ENCODE measurements around the gene SRGAP3.

Gene SRGAP3

DNA sequence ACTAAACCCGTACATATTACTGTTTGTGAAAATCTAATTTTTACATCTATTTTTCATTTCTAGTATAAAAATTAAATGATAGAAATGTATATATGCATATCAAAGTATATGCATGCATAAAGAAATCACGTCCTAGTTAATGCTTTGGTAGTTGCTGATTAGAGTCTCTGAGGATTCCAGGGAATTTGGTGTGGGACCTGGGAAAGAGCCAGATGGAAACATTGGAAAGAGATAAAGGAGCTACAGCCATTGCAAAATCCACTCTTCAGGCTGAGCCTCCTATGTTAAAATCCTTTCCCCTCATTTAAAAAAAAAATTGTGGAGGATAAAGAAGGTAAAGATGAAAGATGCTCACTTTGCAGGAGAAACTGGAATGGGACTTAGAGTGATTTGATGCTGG lies 134.1 kb downstream of the SRGAP3 start:
- no peak for DNase-seq (ENCODE audit: low read depth in 2 of 2)

DNA sequence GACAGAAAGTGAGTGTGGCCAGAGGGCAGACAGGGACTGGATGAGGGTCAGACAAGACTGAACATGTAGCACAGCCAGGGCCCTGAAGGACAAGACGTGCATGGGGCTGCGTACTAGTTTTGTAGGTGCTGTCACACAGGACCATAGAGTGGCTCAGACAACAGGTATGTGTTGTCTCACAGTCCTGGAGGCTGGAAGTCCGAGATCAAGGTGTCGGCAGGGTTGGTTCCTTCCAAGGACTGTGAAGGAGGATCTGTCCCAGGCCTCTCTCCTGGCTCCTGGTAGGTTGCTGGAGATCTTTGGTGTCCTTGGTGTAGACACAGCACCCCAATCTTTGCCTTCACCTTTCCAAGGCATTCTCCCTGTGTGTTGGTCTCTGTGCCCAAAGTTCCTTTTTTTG lies 136.4 kb downstream of the SRGAP3 start:
- no peak for DNase-seq (ENCODE audit: low read depth in 2 of 2)

DNA sequence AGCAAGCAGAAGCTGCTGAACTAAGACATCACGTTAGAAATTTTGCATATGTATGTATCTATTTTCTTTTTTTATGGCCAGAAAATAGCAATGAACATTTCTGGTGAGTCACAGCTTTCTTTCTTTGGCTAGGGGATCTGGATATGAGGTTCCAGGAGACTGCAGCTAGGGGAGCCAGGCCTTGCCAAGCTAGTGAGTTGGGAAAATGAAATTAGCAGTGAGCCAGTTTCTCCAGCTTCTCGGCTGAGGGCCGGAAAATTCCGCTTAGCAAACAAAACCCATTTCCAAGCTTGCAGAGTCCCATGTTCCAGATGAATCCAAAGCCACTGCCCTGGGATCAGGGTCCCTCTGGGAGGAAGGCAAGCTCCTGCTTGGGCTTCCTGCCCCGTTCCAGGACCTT lies 137.6 kb downstream of the SRGAP3 start:
- no peak for DNase-seq (ENCODE audit: low read depth in 2 of 2)

DNA sequence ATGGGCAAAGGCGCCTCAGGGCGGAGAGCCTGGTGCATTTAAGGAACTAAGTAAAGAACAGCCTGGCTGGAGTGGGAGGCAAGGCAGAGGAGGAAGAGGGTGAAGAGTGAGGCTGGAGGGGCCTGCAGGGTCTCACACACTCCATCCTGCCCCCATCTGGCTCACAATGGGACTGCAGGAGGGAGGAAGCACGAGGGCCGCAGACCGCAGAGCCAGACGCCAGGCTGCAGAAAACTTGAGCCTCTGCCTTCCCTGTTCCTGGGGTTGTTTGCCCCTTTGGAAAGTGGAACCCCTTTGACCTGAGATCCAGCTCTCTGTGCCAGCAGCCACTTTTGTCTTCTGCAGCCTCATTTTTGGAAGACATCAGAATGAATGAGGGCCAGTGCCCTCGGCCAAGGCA lies 138.0 kb downstream of the SRGAP3 start:
- DNase-seq (ENCODE audit: low read depth in 2 of 2) = no peak

DNA sequence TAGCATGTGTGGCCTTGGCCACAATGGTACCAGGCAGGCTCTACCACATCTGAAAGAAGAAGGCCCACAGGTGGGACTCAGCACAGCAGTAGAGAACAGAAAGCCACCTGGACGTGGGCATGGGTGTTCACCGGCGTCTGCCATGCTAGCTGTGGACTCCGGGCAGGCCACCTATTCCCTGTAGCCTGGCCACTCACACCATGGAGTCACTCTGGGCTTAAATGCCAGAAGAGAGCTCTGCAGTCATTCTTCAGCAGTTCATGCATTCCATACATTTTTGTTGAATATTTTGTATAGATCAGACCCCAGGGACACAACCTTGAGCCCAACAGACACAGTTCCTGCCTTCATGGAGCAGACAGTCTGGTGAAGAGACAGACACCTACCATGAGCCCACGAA lies 138.6 kb downstream of the SRGAP3 start:
- DNase-seq (ENCODE audit: low read depth in 2 of 2) = no peak

DNA sequence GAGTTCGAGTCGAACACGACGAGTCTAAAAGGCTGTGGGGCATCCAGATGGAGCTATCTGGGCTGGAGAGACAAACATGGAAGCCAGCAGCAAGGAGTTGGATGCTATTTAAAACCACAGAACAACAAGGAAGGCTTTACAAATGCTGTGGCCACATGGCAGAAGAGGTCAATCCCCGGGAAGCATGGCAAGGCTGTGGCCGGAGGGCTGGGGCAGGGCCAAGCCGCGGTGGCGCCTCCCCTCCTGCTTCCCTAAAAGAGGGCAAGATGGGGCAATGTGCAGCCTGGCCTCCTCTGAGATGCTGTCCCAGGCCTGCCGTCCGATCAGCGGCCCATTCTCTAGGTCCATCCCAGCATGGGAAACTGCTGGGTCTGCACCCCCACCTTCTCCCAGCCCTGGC lies 139.1 kb downstream of the SRGAP3 start:
- no peak for DNase-seq (ENCODE audit: low read depth in 2 of 2)

DNA sequence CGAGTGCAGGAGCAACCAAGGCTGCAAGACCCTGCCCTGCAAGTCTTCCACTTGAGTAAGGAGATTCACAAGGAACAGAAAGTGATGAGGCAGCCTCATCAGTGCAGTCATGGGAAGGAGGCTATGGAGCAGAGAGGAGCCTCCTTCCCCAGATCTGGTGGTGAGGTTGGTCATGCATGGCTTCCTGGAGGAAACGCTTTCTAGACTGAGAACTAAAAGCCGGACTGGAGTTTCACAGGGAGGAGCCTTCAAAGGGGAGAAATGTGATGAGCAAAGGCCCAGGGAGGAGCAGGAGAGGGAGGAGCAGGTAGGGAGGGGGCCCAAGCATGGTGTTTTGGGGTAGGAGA lies 139.9 kb downstream of the SRGAP3 start:
- DNase-seq (ENCODE audit: low read depth in 2 of 2) = no peak

DNA sequence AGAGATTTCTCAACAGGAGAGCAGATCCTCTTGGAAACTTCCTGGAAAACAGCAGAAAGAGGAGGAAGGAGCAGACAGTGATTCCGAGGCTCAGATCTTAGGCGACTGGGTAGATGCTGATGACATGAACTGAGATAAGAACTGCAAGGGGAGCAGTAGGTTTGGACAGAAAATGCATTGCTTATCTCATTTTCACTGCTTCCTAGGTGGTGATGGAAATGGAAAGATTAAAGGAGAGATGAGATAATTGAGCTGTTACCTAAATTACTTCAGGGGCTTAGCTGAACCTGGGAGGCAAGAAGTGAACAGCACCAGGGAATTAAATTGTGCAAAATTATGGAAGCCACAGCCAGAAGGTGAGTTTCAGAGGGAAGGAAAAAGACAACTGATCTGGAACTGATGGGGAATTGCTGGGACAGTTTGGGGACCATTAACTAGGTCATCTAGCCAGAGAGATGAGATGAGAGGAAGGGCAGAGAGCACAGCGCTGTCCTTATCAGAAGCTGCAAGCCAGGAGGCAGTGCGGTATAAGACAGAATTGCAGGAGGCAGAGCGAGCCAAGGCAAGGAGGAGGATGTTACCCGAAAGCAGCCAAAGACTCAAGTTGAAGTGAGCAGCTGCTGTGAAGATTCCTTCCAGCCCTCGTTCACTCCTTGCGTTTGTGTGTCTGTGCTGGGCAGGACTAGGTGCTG lies 140.4 kb downstream of the SRGAP3 start:
- no peak for DNase-seq (ENCODE audit: low read depth in 2 of 2)

DNA sequence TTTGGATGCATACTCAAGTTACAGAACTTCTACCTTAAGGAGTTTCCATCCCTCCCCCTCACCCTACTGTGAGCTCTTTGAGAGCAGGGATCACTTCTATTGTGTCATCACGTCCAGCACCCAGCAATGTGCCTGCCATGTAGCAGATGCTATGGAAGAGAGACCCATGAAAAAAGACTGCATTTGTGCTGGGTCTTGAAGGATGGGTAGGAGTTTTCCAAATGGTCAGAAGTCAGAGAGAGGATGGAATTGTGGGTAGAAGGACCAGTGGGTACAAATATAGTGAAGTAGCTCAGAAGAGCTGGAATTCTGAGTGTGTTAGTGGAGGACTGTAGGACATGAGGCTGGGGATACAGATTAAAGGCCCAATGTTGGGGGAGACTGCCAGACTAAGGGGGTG lies 141.7 kb downstream of the SRGAP3 start:
- DNase-seq (ENCODE audit: low read depth in 2 of 2) = no peak

DNA sequence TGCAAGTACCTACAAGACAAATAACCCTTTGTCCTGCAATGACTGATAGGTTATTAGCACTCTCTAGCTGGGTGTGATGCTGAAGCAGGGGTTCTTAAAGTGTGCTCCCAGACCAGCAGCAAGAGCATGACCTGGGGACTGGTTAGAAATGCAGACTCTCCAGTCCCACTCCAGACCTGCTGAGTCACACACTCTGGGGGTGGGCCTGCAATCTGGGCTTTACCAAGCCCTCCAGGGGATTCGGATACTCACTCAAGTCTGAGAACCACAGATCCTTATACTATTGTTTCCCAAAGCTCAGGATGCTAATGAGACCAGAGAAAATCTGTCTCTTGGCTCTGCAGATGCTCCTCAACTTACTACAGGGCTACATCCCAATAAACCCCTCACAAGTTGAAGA lies 144.0 kb downstream of the SRGAP3 start:
- DNase-seq (ENCODE audit: low read depth in 2 of 2) = no peak

DNA sequence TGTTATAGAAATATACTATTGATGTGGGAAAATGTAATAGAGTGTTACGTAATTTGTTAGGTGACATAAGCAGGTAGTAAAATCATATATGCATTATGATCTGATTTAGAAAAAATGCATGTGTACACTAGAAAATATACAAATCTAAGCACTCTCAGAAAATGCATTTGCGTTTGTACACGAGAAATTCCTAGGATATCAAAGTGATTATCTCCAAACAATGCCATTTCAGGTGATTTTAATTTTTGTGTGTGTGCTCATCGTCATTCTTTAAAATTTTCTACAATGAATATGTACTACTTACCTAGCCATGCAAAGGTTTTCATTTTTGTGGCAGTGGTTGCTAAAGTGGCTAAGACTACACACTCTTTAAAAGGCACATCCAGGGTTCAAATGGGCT lies 145.3 kb downstream of the SRGAP3 start:
- no peak for DNase-seq (ENCODE audit: low read depth in 2 of 2)

DNA sequence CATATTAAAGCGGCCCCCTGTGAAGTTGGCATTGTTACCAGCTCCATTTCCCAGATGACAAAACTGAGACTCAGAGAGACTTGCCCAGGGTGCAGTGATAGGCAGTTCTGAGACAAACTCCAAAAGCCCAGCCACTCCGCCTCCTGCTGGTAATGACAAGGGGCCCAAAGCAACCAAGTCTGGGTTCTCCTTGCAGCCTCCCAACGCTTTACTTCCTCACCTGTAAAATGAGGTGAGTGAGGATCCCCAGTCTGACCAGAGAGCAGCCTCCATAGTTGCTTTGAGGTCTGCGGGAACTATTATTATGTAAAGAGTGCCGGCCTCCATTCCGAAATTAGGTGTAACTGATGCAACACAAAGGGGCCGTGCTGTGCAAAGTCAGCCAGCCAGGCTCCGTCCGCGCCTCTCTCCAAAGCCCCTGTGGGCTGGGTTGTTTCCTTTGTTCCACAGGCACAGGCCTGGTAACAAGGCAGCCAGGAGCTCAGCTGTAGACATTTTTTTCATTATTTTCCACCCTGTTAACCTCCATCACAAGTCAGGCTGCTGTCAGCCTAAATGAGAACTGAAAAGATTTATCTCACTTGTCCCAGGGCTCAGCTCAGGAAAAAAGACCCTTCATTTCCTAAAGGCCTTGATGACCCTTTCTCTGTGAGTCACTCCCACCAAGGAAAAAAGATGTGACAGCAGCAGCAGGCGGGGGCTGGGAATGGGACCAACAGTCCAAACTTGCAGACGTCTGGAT lies 147.0 kb downstream of the SRGAP3 start:
- no peak for DNase-seq (ENCODE audit: low read depth in 2 of 2)

DNA sequence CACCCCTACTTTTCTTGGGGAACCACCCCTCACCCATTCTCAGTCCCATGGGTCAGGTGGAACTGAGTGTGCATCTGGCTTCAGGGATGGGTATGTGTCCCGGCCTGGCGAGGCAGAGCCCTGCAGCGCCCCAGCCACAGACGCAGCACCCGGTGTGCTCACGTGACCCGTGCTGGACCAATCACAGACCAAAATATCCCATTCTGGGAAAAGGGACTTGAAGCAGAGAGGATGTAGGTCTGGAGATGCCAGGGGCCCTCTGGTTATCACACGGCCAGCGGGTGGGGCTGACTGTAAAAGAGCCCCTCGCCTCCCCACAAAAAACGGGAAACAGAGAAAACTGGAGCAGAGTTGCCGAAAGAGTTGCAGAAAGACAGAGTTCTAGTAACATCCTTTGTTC lies 148.2 kb downstream of the SRGAP3 start:
- no peak for DNase-seq (ENCODE audit: low read depth in 2 of 2)

DNA sequence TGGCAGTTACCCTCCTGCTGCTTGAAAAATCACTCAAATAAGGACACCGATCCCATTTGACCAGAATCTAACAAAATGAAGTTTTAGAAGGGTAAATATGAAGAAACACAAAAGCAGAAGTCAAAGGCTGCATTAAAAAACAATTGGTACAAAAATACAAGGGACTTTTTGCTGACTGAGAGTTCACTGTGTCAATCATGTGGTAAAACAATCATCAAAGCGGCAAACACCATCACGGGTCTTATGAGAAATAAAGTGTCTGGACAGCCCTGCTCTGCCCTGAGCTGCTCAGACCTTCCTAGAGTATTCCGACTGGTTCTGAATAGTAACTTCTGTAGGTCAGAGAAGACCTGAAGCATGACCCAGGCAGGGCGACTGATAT lies 148.9 kb downstream of the SRGAP3 start:
- DNase-seq (ENCODE audit: low read depth in 2 of 2) = no peak

DNA sequence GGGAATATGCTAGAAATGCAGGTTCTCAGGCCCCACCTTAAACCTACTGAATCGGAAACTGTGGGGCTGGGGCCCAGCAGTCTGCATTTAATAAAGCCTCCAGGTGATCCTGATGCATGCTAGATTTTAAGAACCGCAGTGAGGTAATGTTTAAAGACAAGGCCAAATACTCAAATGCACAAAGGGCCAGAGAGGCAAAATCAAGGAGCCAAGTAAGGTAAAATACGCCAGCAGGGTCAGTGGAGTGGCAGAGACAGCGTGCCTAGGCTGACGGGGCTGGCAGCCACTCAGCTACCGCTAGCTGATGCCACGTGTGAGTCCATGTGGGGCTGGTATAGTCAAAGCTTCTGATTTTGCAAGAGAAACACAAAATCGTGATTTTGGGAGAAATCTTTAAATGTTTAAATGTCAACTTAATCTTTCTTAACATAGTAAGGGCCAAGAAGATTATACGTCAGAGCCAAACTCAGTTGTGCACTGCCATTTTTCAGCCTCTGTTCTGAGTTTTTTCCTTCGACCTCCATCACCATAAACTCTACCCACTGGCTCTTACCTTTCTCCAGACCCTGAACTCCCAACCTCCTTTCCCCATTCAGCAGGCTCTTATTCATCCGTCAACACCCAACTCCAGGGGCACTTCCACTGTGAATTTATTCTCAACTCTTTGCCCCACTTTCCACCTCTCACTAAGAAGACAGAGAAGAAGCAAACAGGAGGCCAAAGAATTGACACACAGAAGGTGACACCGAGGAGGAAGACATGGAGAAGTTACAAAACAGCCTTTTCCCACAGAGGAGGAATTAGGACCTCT lies 149.5 kb downstream of the SRGAP3 start:
- no peak for DNase-seq (ENCODE audit: low read depth in 2 of 2)

DNA sequence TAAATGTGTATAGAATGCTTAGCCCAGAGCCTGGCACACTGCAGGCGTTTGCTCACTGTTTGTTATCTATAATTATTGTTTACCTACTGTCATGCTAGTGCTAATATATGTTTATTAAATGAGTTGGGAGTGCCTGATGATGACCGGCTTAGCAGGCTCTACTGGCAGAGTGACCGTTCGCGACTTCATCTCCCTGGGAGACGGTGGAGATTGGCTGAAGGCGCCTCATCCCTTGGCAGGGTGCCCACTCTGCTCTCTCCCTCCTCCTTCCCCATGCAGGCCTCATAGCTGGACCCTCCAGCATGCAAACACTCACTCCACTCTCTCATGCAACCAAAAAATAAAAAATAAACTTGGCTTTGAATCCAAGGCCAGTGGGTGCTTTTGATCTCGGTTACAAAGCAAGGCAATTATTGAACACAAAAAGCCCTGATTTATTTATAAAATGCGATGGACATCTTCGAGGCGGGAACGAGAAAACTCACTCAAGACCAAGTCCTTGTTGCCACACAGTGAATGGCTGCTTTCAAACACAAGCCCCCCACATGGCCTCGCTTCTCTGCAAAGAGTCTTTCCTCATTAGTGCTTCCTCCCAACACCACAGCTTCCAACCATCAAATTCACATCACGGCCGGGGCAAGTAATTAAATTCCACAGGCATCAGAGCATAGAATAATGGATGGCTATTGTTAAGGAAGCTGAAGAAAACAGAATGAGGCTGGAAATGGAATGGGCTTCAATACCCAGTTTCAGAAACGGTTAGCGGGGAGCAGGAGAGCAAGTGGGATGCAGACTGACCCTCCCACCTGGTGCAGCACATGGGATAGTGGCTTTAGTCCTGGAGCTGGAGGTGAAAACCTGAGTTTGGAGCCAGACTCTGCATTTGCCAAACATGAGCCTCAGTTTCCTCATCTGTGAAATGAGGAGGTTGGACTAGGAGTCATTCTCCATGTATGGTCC lies 150.4 kb downstream of the SRGAP3 start:
- DNase-seq (ENCODE audit: low read depth in 2 of 2) = no peak

DNA sequence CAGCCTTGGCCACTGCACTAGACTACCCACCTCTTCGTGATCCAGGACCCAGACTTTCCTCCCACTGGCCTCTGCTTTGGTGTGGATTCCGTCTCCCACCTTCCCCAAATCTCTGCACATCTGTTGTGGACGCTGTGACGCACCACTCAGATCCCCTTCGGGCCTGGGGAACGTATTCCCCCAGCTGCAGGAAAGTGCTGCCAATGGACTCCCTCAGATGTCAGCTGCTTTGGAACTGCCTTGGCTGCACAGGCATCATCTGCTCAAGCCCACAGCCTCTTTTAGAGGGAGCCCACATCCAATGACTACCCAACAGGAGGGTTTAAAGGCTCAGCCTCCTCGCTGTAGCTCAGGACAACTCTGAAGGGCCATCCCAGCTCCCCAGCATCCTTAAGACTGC lies 152.0 kb downstream of the SRGAP3 start:
- DNase-seq (ENCODE audit: low read depth in 2 of 2) = no peak

DNA sequence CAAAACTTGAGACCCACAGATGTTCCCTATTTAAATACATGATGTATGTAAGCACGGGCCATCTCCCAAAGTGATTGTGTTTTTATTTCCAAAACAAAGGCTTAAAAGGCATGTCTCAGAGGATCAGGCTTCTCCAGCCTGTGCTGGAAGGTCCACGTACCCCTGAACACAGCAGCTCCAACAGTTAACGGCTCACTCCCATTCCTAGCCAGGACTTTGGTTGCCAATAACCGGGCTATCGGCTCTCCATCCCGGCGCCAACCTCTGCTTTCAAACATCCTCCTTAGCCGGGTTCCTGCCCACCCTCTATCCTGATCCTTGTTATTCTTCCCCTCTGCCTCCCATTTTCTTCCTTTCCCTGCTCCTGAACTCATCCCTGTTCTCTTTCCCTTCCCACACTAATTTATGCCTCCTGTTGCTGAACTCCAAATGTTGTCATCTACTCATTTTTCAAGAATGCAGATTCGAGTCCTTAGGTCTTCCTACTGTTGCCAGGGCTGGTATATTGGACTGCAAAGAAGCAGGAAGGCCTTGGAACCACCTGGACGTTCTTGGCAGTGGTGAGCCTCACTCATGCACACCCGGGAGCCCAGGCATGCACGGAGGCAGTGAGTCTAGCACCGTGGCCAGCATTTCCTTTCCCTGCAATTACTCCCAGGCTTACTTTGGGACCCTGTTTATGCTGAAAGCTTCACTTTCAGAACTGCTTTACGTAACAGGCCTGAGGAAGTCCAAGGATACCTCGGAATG lies 157.8 kb downstream of the SRGAP3 start:
- no peak for DNase-seq (ENCODE audit: low read depth in 2 of 2)

DNA sequence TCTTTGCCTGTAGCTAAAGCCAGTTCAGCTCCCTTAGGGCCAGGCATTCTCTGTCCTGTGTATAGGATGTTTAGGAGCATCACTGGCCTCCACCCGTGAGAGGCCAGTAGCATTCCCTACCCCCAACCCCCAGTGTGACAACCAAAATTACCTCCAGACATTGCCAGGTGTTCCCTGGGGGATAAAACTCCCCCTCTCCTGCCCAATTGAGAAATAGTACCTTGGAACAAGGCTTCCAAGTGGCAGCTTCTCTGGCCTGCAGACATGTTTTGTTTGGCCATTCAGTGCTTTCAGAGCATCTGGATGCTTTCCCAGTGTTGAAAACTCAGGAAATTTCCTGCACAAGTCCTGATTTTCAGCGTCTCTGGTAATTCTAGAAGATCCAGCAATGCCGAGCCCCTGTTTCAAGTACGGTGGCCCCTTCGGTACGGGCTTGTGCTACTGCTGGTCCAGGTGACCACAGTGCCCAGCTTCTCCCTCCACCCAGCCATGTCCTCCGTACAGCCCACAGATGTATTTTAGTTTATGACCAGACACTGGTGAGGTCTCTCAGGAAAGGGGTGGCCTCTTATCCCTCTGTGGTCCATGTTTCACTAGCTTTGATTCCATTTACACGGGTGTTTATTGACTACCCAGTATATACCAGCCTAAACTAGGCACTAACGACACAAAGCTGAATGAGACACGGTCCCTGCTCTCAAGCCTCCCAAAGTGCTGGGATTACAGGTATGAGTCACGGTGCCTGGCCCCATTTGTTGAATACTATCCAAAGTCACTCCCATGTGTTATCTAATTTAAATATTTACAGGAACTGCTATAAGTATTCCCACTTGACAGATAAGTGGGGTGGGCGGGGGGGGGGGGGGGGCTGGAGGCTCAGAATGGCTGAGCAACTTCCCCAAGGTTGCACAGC lies 160.7 kb downstream of the SRGAP3 start:
- DNase-seq (ENCODE audit: low read depth in 2 of 2) = no peak

DNA sequence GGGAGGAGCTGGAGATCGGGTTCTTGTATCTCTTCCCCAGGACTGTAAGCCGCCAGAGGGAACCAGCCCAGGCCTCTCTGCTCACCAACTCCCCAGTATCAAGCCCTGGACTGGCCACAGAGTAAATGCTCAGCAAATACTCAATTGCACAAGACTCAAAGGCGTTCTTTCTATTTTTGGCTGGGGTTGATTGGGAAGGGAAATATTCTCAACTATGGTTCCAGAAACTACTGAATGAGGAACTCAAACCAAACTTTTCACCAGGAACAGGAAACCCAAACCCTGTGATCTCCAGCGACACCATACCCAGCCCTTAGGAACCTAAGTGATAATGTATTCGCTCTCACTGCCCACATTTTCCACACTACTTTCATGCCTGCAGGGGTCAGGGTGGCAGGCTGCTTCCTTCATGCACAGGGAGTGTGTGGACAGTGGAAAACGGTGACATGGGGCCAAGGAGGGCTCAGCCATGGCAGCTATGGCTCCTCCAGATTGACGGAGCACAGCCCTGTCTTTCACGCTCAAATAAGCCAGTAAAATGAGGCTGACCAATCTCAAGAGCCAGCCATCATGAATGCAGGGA lies 161.5 kb downstream of the SRGAP3 start:
- DNase-seq (ENCODE audit: low read depth in 2 of 2) = no peak
